Measurements from ENCODE around the gene ZDHHC6.

DNA sequence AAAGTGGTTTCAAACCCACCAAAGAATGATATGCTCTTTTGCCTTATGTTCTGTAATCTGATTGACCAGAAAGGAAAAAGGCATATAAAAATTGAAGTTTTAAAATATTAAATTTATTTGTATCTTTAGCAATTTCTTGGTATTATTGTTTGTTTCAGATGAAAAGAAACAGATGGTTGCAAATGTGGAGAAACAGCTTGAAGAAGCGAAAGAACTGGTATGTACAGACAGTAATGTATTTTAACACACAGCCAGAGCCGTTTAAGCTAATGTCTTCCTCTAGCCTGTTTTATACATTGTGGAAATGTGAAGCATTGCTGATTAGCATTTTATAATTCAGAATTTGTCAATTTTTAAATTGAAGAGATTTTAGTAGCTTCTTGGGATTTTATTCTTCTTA lies 13.7 kb upstream of the ZDHHC6 start:
- TF ChIP-seq, protein P1, sequence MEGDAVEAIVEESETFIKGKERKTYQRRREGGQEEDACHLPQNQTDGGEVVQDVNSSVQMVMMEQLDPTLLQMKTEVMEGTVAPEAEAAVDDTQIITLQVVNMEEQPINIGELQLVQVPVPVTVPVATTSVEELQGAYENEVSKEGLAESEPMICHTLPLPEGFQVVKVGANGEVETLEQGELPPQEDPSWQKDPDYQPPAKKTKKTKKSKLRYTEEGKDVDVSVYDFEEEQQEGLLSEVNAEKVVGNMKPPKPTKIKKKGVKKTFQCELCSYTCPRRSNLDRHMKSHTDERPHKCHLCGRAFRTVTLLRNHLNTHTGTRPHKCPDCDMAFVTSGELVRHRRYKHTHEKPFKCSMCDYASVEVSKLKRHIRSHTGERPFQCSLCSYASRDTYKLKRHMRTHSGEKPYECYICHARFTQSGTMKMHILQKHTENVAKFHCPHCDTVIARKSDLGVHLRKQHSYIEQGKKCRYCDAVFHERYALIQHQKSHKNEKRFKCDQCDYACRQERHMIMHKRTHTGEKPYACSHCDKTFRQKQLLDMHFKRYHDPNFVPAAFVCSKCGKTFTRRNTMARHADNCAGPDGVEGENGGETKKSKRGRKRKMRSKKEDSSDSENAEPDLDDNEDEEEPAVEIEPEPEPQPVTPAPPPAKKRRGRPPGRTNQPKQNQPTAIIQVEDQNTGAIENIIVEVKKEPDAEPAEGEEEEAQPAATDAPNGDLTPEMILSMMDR (IDR thresholded peaks at IDR 0.05): no peak
- TF ChIP-seq POLR2A (IDR thresholded peaks at IDR 0.05): no peak

Data from tibial nerve (tissue), 3 donors.